ENCODE results near the gene CD74.

DNA sequence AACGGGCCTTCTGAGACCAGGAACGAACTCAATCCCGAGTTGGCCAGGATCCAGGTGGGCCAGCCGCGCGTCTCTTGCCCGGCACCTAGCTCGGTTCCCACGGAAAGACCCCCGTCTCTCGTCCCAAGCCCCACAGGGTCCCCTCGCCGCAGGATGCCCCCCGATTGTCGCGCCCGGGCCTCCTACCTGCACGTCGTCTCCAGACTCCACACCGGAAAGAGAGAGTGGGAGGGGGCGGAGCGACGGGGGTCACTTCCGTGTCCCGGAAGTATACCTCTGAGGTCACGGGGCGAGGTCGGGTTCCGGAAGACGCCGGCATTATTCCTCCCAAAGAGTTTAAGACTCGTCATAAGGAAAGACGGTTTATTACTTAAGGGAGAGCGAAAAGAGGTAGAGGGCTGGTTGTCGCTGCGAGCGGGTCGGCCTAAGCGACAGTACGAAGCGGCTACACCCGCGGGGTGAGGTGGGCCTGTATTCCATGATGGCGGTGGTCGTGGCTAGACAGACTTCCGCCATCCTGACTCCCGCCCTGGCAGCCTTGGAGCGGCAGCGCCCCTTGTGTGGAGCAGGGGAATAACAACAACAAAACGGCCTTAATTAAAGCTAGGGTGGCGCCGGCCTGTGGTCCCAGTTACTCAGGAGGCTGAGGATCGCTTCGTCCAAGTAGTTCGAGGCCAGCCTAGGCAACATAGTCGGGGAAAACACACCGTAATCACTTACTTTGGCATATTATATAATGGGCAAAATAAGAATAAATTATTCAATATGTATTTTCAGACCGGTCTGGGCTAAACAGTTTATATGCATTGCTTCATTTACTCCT, 37.0 kb upstream of the CD74 start, which contains the start of gene RPS14:
- no peak for TF ChIP-seq GATA2 (IDR thresholded peaks at IDR 0.05; ENCODE audit: low read depth, low read length)
- TF ChIP-seq GATA3 (IDR thresholded peaks at IDR 0.05; ENCODE audit: low read depth, low read length) = no peak

All from SH-SY5Y (cell line).